Keratinocyte (primary cell): ENCODE results near the gene PIGZ. TPM values are rescaled to one million over a fixed set of nuclear protein-coding genes. Genes with fewer than 3 reads are reported as not detected.

Experiments
- DNase-seq: peaks from one replicate; pipeline ENCODE4 v3.0.0-alpha.2; 2011; ENCODE audit warnings: low read depth, missing footprints, low spot score
- FAIRE-seq: peaks from 2 replicates; lab custom pipeline; 2011; peaks lifted over from hg19 to GRCh38; lab: Jason Lieb, UNC
- H2AFZ ChIP-seq: 2 replicates; pipeline ENCODE4 v1.6.0; 2012; ENCODE audit warnings: low read length, control low read depth, inconsistent platforms; ENCODE audit not compliant: control insufficient read depth
- H3K27ac ChIP-seq: 2 replicates; pipeline ENCODE4 v1.5.1; 2011; ENCODE audit warnings: low read length; ENCODE audit not compliant: control insufficient read depth, insufficient read depth
- H3K27me3 ChIP-seq: 3 replicates; pipeline ENCODE4 v1.6.0; 2011; ENCODE audit warnings: low read length; ENCODE audit not compliant: control insufficient read depth, insufficient read depth; ENCODE audit errors: extremely low read depth
- H3K36me3 ChIP-seq, 2 experiments: 2 replicates in 1 of 2; 3 replicates in 1 of 2; pipeline ENCODE4 v1.5.1; 2011; ENCODE audit warnings: low read length in 2 of 2, mild to moderate bottlenecking in 1 of 2; ENCODE audit not compliant: control insufficient read depth in 2 of 2, insufficient read depth in 2 of 2; ENCODE audit errors: extremely low read depth in 1 of 2
- H3K4me1 ChIP-seq: 3 replicates; pipeline ENCODE4 v1.5.1; 2011; ENCODE audit warnings: low read length; ENCODE audit not compliant: control insufficient read depth, insufficient read depth; ENCODE audit errors: extremely low read depth
- H3K4me2 ChIP-seq: 3 replicates; pipeline ENCODE4 v1.6.0; 2011; ENCODE audit warnings: low read depth, low read length; ENCODE audit not compliant: control insufficient read depth, insufficient read depth; ENCODE audit errors: extremely low read depth
- H3K4me3 ChIP-seq, 3 experiments: fragments of 200-600 bp in 1 of 3; sonication (generic) in 1 of 3; 2 replicates in 2 of 3; 3 replicates in 1 of 3; pipeline ENCODE4 v1.5.1; 2011 to 2016; ENCODE audit warnings: low read length in 3 of 3, mild to moderate bottlenecking in 3 of 3, control low read depth in 2 of 3, inconsistent platforms in 1 of 3, low read depth in 1 of 3, mixed read lengths in 1 of 3, mixed run types in 1 of 3, moderate library complexity in 1 of 3; ENCODE audit not compliant: control insufficient read depth in 2 of 3, insufficient read depth in 2 of 3; ENCODE audit errors: extremely low read depth in 1 of 3
- H3K79me2 ChIP-seq: 2 replicates; pipeline ENCODE4 v1.6.0; 2012; ENCODE audit warnings: low read length; ENCODE audit not compliant: control insufficient read depth, insufficient read depth
- H3K9ac ChIP-seq: 3 replicates; pipeline ENCODE4 v1.6.0; 2011; ENCODE audit warnings: low read length; ENCODE audit not compliant: control insufficient read depth, insufficient read depth; ENCODE audit errors: extremely low read depth
- H3K9me1 ChIP-seq: 3 replicates; pipeline ENCODE4 v1.6.0; 2011; ENCODE audit warnings: low read length; ENCODE audit not compliant: control insufficient read depth, insufficient read depth; ENCODE audit errors: extremely low read depth
- H3K9me3 ChIP-seq: 2 replicates; pipeline ENCODE4 v1.5.1; 2012; ENCODE audit warnings: low read depth, low read length; ENCODE audit not compliant: control insufficient read depth
- H4K20me1 ChIP-seq: 3 replicates; pipeline ENCODE4 v1.6.0; 2011; ENCODE audit warnings: low read length; ENCODE audit not compliant: control insufficient read depth, insufficient read depth; ENCODE audit errors: extremely low read depth
- CTCF ChIP-seq, 3 experiments: IDR thresholded peaks in 1 of 3; conservative IDR thresholded peaks in 1 of 3; optimal IDR thresholded peaks in 1 of 3; 2 replicates in 2 of 3; 3 replicates in 1 of 3; pipeline versions ENCODE3 to v1.5.1; 2011; ENCODE audit warnings: low read length in 3 of 3, mild to moderate bottlenecking in 3 of 3, moderate library complexity in 2 of 3, control low read depth in 1 of 3, inconsistent platforms in 1 of 3; ENCODE audit not compliant: insufficient read depth in 2 of 3; ENCODE audit errors: extremely low read depth in 1 of 3
- EZH2 ChIP-seq: IDR thresholded peaks from one replicate; pipeline ENCODE4 v1.6.1; 2012; ENCODE audit warnings: inconsistent platforms, mild to moderate bottlenecking, low read length, moderate library complexity
- dilution Hi-C: fragments of 300-500 bp; cut with MboI; formaldehyde crosslinking; loops from one replicate; pipeline ENCODE4 v1.7.0; 2020; ENCODE audit warnings: low sequenced_read_pairs; ENCODE audit not compliant: extremely low pct_ligation_motif_present
- polyA plus RNA-seq, 5 experiments: library from polyadenylated mRNA; depleted of rRNA in 3 of 5; stranded (reverse) in 3 of 5; stranded (forward) in 1 of 5; unstranded in 1 of 5; fragments of >200 nt; gene quantifications; 1 replicate in 1 of 5; 2 replicates in 3 of 5; 3 replicates in 1 of 5; pipeline versions ENCODE4 v1.2.1 to v1.2.3, GENCODE V29; 2011 to 2012; ENCODE audit warnings: missing spikeins in 2 of 5, low read depth in 1 of 5, low replicate concordance in 1 of 5

Gene PIGZ
- polyA plus RNA-seq, 1 donor (not counting 4 experiments of a cell fraction or from before 2014, with no cell fraction given): 1.4 TPM

DNA sequence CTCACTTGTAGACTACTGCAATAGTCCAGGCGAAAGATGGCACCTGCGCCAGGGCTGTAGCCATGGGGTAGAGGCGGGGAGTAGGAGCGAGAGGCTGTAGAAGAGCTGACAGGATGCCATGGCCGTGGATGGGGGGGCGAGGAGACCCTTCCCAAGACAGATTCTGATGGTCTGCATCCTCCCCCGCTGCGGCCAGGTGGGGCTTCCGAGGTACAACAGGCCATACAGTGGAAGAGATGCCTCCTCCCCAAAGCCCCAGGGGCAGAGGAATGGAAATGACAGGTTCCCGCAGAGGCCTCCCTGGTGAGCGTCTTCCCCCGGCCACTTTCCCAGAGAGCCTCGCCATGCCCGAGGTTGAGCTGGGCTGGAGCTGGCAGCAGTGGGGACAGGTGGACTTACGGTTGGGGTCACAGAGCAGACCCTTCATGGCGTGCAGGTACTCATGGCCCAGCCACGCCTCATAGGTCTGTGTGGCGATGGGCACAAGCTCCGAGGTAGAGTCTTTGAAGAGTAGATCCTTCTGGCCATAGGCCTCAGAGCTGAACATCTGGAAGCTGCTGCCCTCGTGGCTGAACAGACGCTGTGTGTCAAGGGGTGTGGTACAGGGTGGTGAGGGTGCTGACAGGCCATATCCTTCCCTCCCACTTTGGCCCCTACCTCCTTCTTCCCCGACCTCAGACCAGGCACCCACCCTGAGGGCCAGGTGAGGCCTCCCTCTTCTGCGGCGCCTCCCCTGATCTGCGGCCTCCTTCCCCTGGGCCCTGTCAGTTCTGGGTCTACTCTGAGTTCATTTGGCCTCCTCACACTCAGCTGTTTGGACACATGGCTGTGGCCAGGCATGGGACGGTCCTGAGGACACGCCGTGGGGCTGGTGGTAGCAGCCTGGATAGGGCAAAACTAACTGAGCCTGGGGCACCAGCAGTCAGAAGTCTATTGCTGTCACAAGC, 47.4 kb upstream of the PIGZ start:
- no peak overlapping the region for H3K9ac ChIP-seq
- FAIRE-seq (no peak), DNase-seq (no peak)
- no peaks in the 10 kb centered on the region for H3K79me2 ChIP-seq
- no peak overlapping the region for H3K4me2 ChIP-seq
- no peaks in the 10 kb centered on the region for H3K27me3 ChIP-seq
- H3K36me3 ChIP-seq: no peaks in the 10 kb centered on the region
- no peaks in the 10 kb centered on the region for H3K9me3 ChIP-seq
- no peaks in the 10 kb centered on the region for H3K9me1 ChIP-seq
- no peak overlapping the region for H3K27ac ChIP-seq
- H2AFZ ChIP-seq: no peak overlapping the region
- dilution Hi-C loops: no loop called here
- TF ChIP-seq CTCF (optimal IDR thresholded peaks at IDR 0.05 in 1 of 3, IDR thresholded peaks at IDR 0.05 in 1 of 3, conservative IDR thresholded peaks at IDR 0.05 in 1 of 3; ENCODE audit: extremely low read depth in 1 of 3, insufficient read depth in 2 of 3, low read length in 3 of 3) (no peak), EZH2 (no peak)
- no peaks in the 10 kb centered on the region for H3K4me1 ChIP-seq
- H4K20me1 ChIP-seq: no peaks in the 10 kb centered on the region
- H3K4me3 ChIP-seq: no peak overlapping the region

DNA sequence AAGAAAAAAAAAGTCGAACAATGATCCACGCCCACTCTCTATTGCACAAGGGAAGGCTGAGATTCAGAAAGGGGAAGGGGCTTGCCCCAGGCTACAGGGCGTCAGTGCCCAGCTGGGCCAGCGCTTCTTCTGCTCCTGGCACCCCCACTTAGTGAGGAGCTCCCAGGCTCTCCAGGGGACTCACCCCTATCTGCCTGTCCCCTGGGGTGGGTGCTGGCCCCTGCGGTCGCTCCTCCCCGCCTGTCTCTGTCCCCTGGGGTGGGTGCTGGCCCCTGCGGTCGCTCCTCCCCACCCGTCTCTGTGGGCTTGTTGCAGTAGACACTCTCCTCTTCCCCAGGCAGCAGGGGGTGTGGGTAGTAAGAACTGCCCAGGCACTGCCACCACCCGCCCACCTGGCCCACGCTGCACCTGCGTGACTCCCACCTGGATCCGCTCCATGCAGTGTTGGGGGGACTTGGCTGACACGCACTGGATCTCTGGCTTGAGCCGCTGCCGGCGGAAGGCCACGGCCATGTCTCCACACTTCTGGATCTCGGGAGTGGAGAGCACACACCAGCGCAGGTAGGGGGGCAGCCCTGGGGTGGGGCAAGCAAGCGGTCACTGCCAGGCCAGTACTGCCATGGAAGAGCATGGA, 46.4 kb upstream of the PIGZ start:
- H3K4me3 ChIP-seq: no peak overlapping the region
- H3K27me3 ChIP-seq: no peaks in the 10 kb centered on the region
- no peaks in the 10 kb centered on the region for H3K36me3 ChIP-seq
- no peak for TF ChIP-seq CTCF (optimal IDR thresholded peaks at IDR 0.05 in 1 of 3, IDR thresholded peaks at IDR 0.05 in 1 of 3, conservative IDR thresholded peaks at IDR 0.05 in 1 of 3; ENCODE audit: extremely low read depth in 1 of 3, insufficient read depth in 2 of 3, low read length in 3 of 3)
- TF ChIP-seq EZH2: no peak
- no peaks in the 10 kb centered on the region for H3K4me1 ChIP-seq
- no peak for FAIRE-seq
- DNase-seq: no peak
- H3K9me1 ChIP-seq: no peaks in the 10 kb centered on the region
- no peak overlapping the region for H3K27ac ChIP-seq
- no peak overlapping the region for H2AFZ ChIP-seq
- H3K9ac ChIP-seq: no peak overlapping the region
- no peaks in the 10 kb centered on the region for H3K9me3 ChIP-seq
- no peaks in the 10 kb centered on the region for H3K79me2 ChIP-seq
- dilution Hi-C loops: no loop called here
- H4K20me1 ChIP-seq: no peaks in the 10 kb centered on the region
- H3K4me2 ChIP-seq: no peak overlapping the region
